Retinal pigment epithelial cell (primary cell): ENCODE measurements around the gene DIO3.

ENCODE experiments used
- DNase-seq: peaks from one replicate; pipeline ENCODE4 v3.0.0-alpha.2; 2010; ENCODE audit warnings: low read depth
- H3K4me3 ChIP-seq: 2 replicates; pipeline ENCODE4 v1.5.1; 2011; ENCODE audit warnings: mild to moderate bottlenecking, low read length, control low read depth, moderate library complexity
- TF ChIP-seq, protein P1 (sequence below): conservative IDR thresholded peaks from 2 replicates; pipeline ENCODE4 v1.5.1; 2011; ENCODE audit warnings: low read depth, low read length, control low read depth, inconsistent platforms

Gene DIO3

DNA sequence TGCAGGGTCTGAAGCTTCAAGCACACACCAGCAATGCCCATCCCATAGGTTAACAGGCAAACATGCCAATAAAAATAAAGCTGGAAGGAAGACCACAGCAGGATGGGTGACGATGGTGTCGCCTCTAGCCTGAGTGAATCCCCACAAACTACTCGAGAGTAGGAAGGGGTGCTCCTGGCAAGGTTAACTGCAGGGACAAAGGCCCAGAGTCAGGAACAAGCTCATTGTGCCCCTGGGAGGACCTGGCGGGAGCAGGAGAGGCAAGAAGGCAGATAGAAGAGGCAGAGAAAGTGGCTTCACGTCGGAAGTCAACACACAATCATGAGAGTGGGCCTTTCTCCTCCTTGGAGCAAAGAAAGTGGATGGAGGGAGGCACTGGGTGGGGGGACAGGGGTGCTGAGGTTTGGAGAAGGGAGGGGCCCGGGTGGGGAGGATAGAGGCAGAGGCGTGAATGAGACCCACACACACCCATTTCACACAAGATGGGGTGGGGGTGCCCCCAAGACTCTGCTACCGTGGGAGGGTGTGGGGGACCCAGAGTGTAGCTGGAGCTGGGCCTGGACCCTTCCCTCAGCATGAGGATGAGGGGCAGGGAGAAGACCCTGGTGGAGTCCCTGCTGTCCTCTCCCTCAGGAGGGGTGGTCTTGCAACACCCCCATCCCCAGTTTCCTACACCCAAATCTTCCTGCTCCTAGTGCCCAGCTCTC, 43.1 kb downstream of the DIO3 start:
- H3K4me3 ChIP-seq: no peak overlapping the region
- DNase-seq: no peak
- TF ChIP-seq, protein P1, sequence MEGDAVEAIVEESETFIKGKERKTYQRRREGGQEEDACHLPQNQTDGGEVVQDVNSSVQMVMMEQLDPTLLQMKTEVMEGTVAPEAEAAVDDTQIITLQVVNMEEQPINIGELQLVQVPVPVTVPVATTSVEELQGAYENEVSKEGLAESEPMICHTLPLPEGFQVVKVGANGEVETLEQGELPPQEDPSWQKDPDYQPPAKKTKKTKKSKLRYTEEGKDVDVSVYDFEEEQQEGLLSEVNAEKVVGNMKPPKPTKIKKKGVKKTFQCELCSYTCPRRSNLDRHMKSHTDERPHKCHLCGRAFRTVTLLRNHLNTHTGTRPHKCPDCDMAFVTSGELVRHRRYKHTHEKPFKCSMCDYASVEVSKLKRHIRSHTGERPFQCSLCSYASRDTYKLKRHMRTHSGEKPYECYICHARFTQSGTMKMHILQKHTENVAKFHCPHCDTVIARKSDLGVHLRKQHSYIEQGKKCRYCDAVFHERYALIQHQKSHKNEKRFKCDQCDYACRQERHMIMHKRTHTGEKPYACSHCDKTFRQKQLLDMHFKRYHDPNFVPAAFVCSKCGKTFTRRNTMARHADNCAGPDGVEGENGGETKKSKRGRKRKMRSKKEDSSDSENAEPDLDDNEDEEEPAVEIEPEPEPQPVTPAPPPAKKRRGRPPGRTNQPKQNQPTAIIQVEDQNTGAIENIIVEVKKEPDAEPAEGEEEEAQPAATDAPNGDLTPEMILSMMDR: no peak

DNA sequence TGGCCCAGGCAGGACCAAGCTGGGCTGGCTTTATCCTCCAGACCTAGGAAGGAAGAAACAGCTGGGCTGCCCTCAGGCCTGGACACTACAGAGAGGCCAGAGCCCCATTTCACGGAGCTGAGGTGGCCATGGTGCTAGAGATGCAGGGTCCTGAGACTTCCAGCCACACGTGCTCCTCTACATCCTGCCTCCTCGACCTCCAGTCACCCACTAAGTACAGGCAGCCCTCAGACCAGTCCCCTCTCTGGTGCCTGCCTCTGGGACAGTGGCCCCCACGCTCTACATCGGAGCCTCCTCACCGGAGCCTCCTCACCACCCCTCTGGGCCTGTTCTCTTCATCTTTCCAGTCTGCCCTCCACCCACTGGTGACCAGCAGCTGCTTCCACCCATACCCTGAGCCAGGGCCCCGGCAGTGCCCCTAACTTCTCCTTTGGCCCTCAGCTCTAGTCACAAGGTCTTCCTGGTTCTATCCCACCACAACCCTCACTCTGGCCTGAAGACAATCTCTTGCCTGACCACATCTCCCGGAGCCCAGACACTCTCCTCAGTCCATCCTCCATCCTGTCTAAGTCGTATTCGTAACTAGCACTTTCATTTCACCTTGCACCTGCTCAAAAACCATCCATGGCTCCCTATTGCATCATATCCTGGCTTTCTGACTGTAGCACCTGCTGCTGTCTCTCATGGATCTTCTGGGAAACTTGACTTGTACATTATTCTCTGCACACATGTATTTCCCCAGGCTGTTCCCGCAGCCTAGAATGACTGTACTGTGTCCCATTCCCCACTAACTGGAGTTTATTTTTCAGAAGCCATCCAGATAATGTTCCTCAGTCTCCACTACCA, 43.9 kb downstream of the DIO3 start:
- TF ChIP-seq, protein P1: no peak
- H3K4me3 ChIP-seq: no peak overlapping the region
- DNase-seq: no peak

DNA sequence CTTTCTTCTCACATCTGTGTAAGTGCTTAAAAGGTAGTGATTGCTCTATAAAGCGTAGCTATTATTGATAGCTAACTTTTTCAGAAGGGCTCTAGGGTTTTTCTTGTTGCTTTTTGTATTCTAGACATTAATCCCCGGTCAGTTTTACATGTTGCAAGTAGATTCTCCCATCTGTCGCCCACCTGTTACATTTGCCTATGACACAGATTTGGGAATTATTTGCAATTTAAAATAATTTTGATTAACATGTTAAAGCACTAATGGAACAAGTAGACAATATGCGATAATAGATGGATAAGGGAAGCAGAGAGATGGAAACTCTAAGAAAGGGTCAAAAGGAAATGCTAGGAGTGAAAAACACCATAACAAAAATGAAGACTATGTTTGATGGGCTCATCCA, 44.5 kb downstream of the DIO3 start:
- TF ChIP-seq, protein P1: no peak
- no peak overlapping the region for H3K4me3 ChIP-seq
- DNase-seq: no peak
